Measurements from ENCODE around the gene CREBBP.

DNA sequence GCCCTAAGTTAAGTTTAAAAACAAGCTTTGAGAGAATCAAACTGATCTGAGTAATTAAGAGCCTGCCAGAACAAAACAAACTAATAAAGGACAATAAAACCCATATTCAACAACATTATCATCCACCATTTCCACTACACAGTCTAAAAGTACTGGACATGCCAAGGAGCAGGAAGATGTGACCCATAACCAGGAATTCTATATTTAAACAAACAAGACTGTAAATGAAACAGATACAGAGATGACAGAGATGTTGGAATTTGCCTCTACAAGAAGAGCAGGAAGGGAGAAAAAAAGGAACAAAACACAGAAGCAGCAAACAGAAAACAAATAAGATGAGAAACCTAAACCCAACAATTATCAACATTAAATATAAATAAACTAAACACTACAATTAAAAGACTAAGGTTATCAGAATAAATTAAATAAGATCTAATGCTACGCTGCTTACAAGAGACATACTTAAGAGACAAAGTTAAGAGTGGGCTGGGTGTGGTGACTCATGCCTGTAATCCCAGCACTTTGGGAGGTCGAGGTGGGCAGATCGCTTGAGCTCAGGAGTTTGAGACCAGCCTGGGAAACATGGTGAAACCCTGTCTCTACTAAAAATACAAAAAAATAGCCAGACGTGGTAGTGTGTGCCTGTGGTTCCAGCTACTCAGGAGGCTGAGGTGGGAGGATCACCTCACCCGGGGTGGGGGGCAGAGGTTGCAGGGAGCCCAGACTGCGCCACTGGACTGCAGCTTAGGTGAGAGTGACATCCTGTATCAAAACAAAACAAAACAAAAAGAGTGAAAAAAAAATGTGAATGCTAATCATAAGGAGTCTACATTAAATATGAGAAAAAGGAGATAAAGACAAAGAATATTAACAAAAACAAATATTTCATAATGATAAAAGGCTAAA lies 50.6 kb downstream of the CREBBP start:
- no peak for TF ChIP-seq POLR2A (IDR thresholded peaks at IDR 0.05; ENCODE audit: low read length)
- TF ChIP-seq GATA1 (IDR thresholded peaks at IDR 0.05; ENCODE audit: low read depth, low read length), result no peak

All from erythroblast (primary cell).